Suprapubic skin (tissue), 3 donors: Measurements from ENCODE around the gene LRMDA.

Experiments used
- EP300 ChIP-seq: sonication (generic); formaldehyde crosslinking; IDR thresholded peaks from one replicate; pipeline ENCODE4 v1.6.1; 2017; ENCODE audit warnings: antibody characterized with exemption
- POLR2A ChIP-seq, 2 donors: fragments of 450-650 bp; IDR thresholded peaks; one replicate each; pipeline ENCODE4 v1.6.1; 2017; ENCODE audit warnings: antibody characterized with exemption in 2 of 2, mild to moderate bottlenecking in 2 of 2, moderate library complexity in 2 of 2
- TF ChIP-seq, protein P1 (sequence below), 2 donors: fragments of 200-600 bp in 1 of 2; fragments of 450-650 bp in 1 of 2; sonication (generic) in 1 of 2; IDR thresholded peaks; one replicate each; pipeline ENCODE4 v1.5.1; 2016 to 2019; ENCODE audit warnings: antibody characterized with exemption in 2 of 2, mild to moderate bottlenecking in 1 of 2, moderate library complexity in 1 of 2

DNA sequence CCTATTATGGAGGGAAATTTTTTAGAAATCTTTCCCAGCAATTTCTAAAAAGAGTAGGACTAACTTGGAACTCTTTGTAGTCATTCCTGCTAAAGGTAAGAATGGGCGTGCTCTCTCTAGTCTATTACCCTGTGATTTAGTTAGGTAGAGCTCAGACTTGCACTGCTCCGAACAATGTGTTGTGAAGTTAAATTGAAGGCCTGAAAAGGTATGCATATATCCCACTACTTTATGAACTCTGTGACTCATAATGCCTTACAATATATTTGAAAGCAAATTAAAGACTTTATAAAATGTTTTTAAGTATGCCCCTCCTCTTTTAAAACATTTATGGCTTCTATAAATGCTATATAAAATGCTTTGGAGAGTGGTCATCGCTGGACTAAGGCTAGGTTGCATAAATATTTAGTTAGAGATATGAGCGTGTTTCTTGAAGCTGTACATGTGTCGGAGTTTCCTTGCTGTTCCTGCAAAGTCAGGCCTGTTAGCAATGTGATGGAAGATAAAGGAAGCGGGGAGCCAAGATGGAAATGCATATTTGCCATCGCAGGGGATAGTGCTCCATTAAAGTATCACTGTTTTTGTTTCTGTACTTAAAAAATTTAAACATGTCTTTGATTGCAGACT, 761.4 kb downstream of the LRMDA start:
- TF ChIP-seq POLR2A (IDR thresholded peaks at IDR 0.05) = no peak
- TF ChIP-seq EP300 = no peak
- TF ChIP-seq, protein P1, sequence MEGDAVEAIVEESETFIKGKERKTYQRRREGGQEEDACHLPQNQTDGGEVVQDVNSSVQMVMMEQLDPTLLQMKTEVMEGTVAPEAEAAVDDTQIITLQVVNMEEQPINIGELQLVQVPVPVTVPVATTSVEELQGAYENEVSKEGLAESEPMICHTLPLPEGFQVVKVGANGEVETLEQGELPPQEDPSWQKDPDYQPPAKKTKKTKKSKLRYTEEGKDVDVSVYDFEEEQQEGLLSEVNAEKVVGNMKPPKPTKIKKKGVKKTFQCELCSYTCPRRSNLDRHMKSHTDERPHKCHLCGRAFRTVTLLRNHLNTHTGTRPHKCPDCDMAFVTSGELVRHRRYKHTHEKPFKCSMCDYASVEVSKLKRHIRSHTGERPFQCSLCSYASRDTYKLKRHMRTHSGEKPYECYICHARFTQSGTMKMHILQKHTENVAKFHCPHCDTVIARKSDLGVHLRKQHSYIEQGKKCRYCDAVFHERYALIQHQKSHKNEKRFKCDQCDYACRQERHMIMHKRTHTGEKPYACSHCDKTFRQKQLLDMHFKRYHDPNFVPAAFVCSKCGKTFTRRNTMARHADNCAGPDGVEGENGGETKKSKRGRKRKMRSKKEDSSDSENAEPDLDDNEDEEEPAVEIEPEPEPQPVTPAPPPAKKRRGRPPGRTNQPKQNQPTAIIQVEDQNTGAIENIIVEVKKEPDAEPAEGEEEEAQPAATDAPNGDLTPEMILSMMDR (IDR thresholded peaks at IDR 0.05) = no peak
